Neutrophil (primary cell): ENCODE data around the gene EPHA3.

Experiments
- H3K27ac ChIP-seq: fragments of 200-600 bp; sonication (generic); 2 replicates; pipeline ENCODE4 v1.5.1; 2016; ENCODE audit warnings: mild to moderate bottlenecking, moderate library complexity
- H3K27me3 ChIP-seq: fragments of 200-600 bp; sonication (generic); 2 replicates; pipeline ENCODE4 v1.6.0; 2016; ENCODE audit warnings: mild to moderate bottlenecking
- H3K36me3 ChIP-seq: fragments of 200-600 bp; sonication (generic); 2 replicates; pipeline ENCODE4 v1.5.1; 2017
- H3K4me1 ChIP-seq, 2 experiments: fragments of 200-600 bp in 1 of 2; sonication (generic) in 1 of 2; 1 replicate in 1 of 2; 2 replicates in 1 of 2; pipeline versions ENCODE4 v1.5.1 to v1.6.1; 2013 to 2016; ENCODE audit warnings: low read depth in 1 of 2, low read length in 1 of 2, mild to moderate bottlenecking in 1 of 2, moderate library complexity in 1 of 2; ENCODE audit not compliant: control insufficient read depth in 1 of 2, insufficient read depth in 1 of 2
- H3K4me3 ChIP-seq, 2 experiments: fragments of 200-600 bp in 1 of 2; sonication (generic) in 1 of 2; 1 replicate in 1 of 2; 2 replicates in 1 of 2; pipeline ENCODE4 v1.5.1; 2013 to 2016; ENCODE audit warnings: low read depth in 1 of 2, low read length in 1 of 2, mild to moderate bottlenecking in 1 of 2, moderate library complexity in 1 of 2
- H3K9me3 ChIP-seq: fragments of 200-600 bp; sonication (generic); 2 replicates; pipeline ENCODE4 v1.5.1; 2016
- TF ChIP-seq, protein P1 (sequence below): fragments of 200-600 bp; sonication (generic); IDR thresholded peaks from 2 replicates; pipeline ENCODE4 v1.5.1; 2016; ENCODE audit warnings: antibody characterized with exemption

EPHA3 gene

DNA sequence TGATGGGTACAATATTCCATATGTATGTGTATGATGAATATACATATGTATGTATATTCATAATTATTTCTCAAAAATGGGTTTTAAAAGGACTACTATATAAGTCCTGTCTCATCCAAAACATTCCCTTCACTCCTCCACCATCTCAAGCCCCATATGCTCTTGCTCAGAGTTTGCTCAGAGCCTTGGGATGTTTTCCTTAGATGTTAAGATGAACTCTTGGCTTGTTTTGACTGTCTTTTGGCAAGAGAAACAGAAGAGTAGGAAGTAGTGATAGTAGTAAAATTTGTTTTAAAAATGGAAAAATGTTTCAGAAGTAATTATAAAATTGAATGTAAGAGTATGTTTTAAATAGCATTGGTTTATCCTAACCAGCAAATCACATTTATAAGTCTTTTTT is 6.2 kb upstream of the EPHA3 start:
- TF ChIP-seq, protein P1, sequence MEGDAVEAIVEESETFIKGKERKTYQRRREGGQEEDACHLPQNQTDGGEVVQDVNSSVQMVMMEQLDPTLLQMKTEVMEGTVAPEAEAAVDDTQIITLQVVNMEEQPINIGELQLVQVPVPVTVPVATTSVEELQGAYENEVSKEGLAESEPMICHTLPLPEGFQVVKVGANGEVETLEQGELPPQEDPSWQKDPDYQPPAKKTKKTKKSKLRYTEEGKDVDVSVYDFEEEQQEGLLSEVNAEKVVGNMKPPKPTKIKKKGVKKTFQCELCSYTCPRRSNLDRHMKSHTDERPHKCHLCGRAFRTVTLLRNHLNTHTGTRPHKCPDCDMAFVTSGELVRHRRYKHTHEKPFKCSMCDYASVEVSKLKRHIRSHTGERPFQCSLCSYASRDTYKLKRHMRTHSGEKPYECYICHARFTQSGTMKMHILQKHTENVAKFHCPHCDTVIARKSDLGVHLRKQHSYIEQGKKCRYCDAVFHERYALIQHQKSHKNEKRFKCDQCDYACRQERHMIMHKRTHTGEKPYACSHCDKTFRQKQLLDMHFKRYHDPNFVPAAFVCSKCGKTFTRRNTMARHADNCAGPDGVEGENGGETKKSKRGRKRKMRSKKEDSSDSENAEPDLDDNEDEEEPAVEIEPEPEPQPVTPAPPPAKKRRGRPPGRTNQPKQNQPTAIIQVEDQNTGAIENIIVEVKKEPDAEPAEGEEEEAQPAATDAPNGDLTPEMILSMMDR = no peak
- H3K9me3 ChIP-seq = no peaks in the 10 kb centered on the region

DNA sequence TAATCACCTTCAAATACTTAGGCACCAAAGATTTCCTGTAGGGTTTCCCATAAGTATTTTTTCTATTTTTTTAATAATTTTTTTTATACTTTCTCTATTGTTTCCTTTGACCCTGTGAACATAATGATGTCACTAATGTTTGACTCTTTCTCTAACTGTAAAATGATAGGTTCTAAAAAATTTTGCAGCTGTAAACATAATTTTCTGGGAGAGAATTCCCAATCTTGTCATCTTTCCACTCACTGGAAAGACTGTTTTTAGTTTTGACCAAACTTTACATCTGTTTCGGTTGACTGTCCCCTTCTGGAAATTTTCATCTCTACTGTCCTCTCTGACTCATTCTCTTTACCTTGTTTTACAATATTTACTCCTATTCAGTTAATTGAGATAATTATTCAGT is 5.5 kb upstream of the EPHA3 start:
- peaks cover 41% of the 10 kb centered on the region for H3K27me3 ChIP-seq
- TF ChIP-seq, protein P1 = no peak
- no peak overlapping the region for H3K4me3 ChIP-seq
- no peaks in the 10 kb centered on the region for H3K36me3 ChIP-seq
- no peak overlapping the region for H3K27ac ChIP-seq
- no peaks in the 10 kb centered on the region for H3K9me3 ChIP-seq
- H3K4me1 ChIP-seq = no peaks in the 10 kb centered on the region

More for the DNA sequence above, 6.2 kb upstream of the EPHA3 start:
- no peak overlapping the region for H3K4me3 ChIP-seq
- no peak overlapping the region for H3K27ac ChIP-seq
- peaks cover 34% of the 10 kb centered on the region for H3K27me3 ChIP-seq
- H3K36me3 ChIP-seq = no peaks in the 10 kb centered on the region
- no peaks in the 10 kb centered on the region for H3K4me1 ChIP-seq

DNA sequence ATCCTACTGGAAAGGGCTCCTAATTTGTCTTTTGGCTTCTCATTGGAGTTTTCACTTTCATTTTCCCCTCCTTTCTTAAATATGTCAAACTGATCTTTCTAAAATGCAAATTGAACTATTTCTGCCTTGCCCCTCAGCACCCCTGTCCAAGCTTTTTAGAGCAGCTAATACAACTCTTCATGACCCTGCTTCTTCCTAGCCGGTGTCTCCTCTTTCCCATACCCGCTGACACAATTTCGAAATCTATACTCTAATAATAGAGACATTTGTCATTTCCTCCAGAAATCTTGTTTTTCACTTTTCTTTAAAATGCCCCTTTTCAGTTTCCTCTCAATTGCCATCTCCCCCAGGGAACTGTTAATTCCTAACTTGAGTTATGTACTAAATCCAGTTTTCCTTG is 2.9 kb upstream of the EPHA3 start:
- no peaks in the 10 kb centered on the region for H3K9me3 ChIP-seq
- H3K4me3 ChIP-seq = no peak overlapping the region
- TF ChIP-seq, protein P1 = no peak

DNA sequence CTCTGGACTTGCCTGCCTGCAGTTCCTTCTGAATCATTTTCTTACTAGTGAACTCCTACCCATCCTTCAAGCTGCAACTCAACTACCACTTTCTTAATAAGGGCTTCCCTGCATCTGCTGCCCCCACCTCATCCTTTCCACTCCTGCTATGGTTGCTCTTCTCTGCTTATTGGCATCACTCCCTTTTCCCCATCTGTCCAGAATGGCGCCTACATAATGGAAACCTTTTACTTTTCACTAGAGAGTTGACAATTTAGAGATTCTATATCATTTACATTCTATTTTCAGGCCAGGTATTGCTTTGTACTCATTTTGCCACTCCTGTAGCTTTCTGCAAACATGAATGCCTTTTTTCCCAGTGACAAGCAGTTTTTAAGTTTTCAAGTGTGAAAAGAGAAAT is 1.9 kb upstream of the EPHA3 start:
- Histone ChIP-seq H3K4me3 (no peak overlapping the region), H3K4me1 (peaks cover 0 to 2% of the 10 kb centered on the region in 2 experiments), H3K9me3 (no peaks in the 10 kb centered on the region), H3K27ac (no peak overlapping the region), H3K36me3 (no peaks in the 10 kb centered on the region), H3K27me3 (peaks cover 70% of the 10 kb centered on the region)
- TF ChIP-seq, protein P1 = no peak

More for the DNA sequence above, 2.9 kb upstream of the EPHA3 start:
- peaks cover 67% of the 10 kb centered on the region for H3K27me3 ChIP-seq
- H3K27ac ChIP-seq = no peak overlapping the region
- no peaks in the 10 kb centered on the region for H3K36me3 ChIP-seq
- H3K4me1 ChIP-seq = peaks cover 0 to 2% of the 10 kb centered on the region in 2 experiments

DNA sequence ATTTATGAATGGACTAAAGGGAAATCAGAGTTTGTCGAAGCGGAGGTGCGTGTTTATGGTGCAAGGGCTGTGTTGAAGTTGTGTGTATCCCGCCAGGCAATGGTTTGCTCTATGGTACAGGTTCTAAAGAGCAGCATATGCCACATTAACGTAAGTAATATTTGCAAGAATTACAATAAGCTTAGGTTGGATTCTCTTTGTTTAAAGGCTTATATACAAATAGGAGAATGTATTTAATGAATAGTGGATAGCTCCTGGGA is 800 bp downstream of the EPHA3 start:
- H3K4me1 ChIP-seq = peaks cover 0 to 2% of the 10 kb centered on the region in 2 experiments
- TF ChIP-seq, protein P1 = no peak
- no peak overlapping the region for H3K4me3 ChIP-seq
- peaks cover 84% of the 10 kb centered on the region for H3K27me3 ChIP-seq
- H3K36me3 ChIP-seq = no peaks in the 10 kb centered on the region
- H3K9me3 ChIP-seq = no peaks in the 10 kb centered on the region
- no peak overlapping the region for H3K27ac ChIP-seq

DNA sequence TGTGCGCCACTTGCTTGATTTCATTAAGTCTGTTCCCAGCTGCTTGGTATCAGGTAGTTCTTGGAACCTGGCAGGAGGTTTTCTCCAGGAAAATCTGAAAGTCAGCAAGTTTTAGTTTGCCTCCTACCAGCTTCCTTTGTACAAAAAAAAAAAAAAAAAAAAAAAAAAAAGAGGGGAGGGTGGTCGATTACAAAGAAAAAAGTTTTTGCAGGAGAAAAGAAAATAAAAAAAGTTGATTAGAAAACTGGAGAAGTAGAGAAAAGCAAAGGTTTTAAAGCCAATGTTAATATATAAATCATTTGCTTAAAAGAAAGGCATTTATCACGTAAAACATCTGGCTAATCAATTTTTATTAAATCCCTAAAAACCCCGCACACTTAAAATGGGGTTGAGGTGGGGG is 5.9 kb downstream of the EPHA3 start:
- Histone ChIP-seq H3K36me3 (no peaks in the 10 kb centered on the region), H3K9me3 (no peaks in the 10 kb centered on the region), H3K27ac (no peak overlapping the region), H3K4me3 (no peak overlapping the region), H3K4me1 (peaks cover 0 to 11% of the 10 kb centered on the region in 2 experiments), H3K27me3 (peaks cover 83% of the 10 kb centered on the region)
- TF ChIP-seq, protein P1 = no peak
